ENCODE measurements around the gene IFT122.
"Not testable (repeated sequence)": the region's sequence is repeated elsewhere in the genome, so short reads cannot be mapped to it uniquely, and the experiment has no call there.

The IFT122 gene

DNA sequence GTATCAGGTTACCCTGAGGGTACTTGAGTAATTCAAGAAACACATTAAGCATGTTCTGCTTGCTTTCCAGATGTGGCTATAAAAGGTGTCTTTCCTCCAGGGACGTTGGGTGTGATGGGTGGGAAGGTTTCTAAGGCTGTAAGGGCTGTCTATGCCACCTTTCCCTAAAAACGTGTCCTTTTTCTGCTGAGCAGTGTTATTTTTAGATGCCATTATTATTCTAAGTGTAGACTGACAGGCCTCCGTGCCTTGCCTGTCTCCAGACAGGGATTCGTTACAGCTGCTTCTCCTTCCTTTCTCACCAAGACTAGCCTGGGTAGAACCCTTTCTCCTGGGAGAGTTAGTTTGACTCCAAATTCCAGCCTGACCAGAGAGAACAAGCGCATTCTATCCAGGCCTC is 61.6 kb downstream of the IFT122 start:
- DNase-seq: no peak

GRCh38 chr3:129502641-129503408 is 62.8 kb downstream of the IFT122 start:
- DNase-seq: peak; percentile 79

GRCh38 chr3:129503471-129504291 is 63.7 kb downstream of the IFT122 start:
- peak; percentile 79 for DNase-seq

- no peak for DNase-seq
Measured at GRCh38 chr3:129504471-129505100, 64.6 kb downstream of the IFT122 start.

DNA sequence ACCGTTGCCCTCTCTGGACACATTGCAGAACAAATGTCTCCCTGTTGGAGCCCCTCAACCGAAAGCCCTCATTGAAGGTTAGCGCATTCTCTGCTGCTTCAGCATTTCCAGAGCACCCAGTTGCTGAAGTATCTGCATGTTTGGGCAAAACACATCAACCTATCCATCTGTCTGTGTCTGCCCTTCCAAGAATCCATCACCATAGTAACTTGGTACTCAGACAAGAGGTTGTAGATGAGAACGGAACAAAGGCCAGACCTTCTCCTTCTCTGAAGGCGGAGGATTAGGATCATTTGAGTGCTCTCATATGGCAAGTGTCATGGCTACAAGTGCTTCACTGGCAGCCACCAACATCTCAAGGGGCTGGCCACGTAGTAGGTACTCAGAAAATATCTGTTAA is 65.3 kb downstream of the IFT122 start:
- DNase-seq: peak; percentile 19

- peak; percentile 86 for DNase-seq
Measured at GRCh38 chr3:129506231-129506742, 66.3 kb downstream of the IFT122 start.

DNA sequence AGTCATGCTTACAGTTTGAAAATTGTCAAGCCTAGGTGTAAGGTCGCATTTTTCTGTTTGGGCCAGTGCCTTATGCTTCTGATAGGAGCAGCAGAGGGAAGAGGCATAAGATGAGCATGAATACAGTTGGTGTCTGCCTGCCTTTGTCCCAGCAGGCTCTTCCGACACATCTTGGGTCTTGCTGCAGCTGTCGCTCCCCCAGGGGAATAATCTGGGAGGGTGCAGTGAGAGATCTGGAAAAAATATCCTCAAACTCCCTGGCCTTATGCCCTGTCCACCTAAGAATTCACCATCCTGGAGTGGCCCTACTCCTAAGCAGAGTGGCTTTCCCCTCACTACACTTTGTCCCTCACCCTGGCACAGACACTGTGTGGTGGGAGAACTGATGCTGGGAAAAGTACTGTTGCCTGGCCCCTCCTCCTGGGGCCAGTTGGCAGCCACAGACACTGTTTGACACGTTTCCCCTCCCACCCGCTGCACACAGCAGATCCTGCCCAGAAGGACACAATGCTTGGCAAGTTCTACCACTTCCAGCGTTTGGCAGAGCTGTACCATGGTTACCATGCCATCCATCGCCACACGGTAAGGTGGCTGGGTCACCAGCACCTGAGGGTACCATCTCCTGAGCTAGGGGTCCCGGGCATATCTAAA is 67.3 kb downstream of the IFT122 start:
- peak; percentile 43 for DNase-seq

DNA sequence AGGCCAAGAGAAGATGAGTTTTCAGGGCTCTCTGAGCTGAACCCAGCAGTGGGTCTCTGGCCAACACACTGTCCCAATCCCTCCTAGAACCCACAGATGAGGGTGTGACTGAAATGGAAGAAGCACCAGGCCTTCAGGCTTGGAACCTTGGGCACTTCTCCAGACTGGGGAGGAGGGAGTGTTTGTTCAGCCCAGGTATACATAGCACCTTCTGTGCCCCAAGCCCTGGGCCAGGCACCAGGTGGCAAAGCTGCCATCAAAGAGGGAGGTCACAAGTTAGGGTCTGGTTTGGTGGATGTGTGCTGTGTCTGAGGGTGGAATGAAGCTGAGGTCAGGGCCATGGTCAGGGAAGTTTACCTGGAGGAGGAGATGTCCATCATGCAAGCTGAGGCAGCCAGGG is 72.6 kb downstream of the IFT122 start:
- no peak for DNase-seq

DNA sequence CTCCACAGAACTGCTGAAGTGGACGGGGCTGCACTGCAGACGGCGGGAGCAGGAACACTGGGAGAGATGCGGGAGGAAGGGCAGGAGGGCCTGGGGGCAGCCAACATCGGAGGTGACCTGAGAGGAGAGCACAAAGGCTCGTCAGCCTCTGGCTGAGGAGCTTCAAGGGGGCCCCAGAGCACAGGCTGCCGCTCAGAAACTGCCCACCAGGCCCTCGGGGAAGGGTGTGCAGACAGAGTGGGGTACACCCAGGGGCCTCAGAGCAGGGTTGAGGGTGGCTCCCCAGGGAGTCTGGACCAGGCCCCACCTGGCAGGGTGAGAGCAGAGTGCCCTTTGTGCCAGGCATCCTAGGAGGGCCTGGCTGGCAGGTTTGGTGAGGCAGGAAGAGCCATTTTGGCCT is 73.7 kb downstream of the IFT122 start:
- DNase-seq: no peak

DNA sequence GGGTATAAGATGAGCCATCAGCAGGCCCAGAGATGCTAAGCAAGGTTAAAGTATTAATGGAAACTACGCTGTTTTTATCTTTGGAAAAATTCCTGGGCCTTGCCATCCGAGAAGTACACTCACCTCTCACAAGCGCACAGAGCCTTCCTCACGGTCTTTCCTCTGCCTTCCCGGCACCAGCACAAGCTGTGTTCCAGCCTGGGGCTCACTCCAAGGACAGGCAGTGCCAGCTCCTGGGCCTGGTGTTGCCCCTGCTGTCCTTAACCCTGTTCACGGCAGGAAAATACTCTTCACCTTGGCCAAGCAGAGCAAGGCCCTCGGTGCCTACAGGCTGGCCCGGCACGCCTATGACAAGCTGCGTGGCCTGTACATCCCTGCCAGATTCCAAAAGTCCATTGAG is 74.1 kb downstream of the IFT122 start:
- no peak for DNase-seq

DNA sequence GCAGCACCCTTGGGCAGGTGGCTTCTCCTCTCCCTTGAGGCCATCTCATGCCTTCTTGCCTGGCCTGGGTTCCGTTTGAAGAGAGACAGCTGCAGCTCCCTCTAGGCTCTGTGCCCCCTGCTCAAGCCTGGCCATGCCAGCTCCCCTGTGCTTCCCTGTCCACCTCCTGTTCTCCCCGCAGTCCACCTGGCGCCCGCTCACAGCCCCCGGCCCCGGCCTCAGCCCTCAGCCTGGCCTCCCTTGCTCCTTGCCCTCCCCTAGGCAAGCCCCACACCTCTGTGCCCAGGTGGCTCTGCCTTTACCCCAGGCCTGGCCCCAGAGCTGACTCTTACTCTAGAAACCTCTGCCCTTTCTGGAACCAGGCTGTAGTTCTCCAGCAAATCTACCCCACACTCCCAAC is 74.5 kb downstream of the IFT122 start:
- DNase-seq: no peak

GRCh38 chr3:129515108-129515820 is 75.2 kb downstream of the IFT122 start:
- DNase-seq: not testable (repeated sequence)

DNA sequence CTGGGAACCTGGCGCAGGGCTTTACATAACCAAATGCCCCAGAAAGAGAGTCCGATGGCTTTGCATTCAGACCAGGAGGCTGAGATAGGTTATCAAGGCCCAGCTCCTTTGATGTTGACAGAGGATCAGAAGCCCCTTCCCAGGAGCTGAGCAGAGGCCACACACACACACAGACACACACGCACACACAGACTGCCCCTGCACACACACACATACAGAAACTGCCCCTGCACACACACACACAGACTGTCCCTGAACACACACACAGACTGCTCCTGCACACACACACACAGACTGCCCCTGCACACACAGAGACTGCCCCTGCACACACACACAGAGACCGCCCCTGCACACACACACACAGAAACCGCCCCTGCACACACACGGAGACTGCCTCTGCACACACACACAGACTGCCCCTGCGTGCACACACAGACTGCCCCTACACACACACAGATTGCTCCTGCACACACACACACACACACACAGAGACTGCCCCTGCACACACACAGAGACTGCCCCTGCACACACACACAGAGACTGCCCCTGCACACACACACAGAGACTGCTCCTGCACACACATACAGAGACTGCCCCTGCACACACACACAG is 75.9 kb downstream of the IFT122 start:
- DNase-seq: not testable (repeated sequence)

GRCh38 chr3:129517516-129517915 is 77.5 kb downstream of the IFT122 start:
- no peak for DNase-seq

GRCh38 chr3:129518038-129518561 is 78.1 kb downstream of the IFT122 start:
- DNase-seq: no peak

DNA sequence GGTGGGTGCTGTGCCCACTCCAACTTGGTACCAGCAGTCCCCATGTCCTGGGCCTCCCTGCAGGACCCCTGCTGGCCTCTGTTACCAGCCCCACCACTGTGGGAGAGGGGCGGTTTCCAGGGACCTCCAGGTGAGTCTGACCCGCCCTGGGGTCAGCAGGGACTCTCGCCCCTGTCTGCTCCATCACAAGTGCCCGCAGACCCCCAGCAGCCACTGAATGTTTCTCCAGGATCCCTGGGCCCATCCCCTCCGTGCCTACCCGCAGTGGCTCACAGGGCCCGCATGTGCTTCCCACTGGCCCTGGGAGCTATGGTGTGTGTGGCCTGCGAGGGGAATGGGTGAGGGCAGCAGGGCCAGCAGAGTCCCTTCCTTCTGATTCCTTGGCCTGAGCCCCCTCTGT is 78.6 kb downstream of the IFT122 start:
- no peak for DNase-seq

GRCh38 chr3:129519449-129519848 is 79.4 kb downstream of the IFT122 start:
- no peak for DNase-seq

DNA sequence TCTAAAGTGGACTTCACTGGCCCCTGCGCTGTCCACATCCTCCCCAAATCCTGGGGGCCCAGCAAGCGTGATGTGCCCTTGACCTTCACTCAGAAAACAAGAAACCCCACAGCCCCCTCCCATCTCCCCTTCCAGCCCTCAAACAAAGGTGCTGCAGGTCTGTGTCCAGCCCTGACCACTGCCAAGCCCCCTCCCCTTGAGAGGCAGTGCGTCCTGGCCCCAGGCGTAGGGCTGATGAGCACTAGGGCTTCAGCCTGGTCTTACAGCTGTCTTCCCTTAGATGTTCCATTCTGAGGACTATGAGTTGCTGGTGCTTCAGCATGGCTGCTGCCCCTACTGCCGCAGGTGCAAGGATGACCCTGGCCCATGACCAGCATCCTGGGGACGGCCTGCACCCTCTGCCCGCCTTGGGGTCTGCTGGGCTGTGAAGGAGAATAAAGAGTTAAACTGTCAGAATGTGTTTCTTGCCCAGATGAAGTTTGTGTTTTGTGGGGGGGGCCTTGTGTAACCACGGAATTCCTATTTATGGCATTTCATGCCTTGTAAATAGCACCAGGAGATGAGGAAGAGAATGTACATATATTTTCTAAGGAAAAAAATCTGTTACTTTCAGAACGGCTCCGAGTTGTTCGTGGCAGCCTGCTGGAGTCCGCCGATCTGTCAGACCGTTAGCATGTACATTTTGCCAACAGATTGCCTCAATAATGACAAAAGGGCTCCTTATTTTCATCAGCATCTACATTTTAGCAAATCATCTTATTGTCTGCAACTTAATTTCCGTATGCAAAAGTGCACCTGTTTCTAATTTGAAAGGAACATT is 80.1 kb downstream of the IFT122 start:
- DNase-seq: no peak

GRCh38 chr3:129520960-129521359 is 80.9 kb downstream of the IFT122 start:
- no peak for DNase-seq

DNA sequence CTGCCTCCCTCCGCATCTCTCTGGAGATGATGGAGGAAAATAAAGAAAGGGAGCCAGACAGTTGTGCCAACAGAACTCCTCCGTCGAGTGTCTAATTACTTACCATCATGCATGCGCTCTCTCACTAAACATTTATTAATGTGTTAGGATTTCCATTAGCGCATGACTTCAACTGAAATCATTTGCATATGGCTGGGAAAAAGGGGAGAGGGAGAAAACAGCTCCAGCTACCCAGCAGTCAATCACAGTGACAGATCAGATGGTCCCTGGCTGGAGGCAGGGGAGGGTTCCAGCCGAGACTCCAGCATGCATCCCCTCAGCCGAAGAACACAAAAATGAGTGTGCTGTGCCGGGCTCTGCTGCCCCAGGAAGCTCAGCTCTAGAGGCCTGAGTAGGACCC is 81.6 kb downstream of the IFT122 start:
- no peak for DNase-seq

- no peak for DNase-seq
Measured at GRCh38 chr3:129522953-129523352, 82.9 kb downstream of the IFT122 start.
